Activated CD4-positive, alpha-beta T cell treated with anti-CD3 and anti-CD28 coated beads, Interleukin-2, amount 10 ng/mL, durations not matched to agents 24 days and 14 days (primary cell): ENCODE measurements around the gene ZNF277. TPM values are rescaled to one million over a fixed set of nuclear protein-coding genes. Genes with fewer than 3 reads are reported as not detected.

Source experiments
- DNase-seq: peaks from one replicate; pipeline ENCODE4 v3.0.0; 2022
- H3K27ac Mint-ChIP-seq: one replicate; pipeline ENCODE4 v1.8.0; 2022; ENCODE audit warnings: mild to moderate bottlenecking, mixed read lengths
- H3K27me3 Mint-ChIP-seq: one replicate; pipeline ENCODE4 v1.8.0; 2022; ENCODE audit warnings: mixed read lengths
- H3K36me3 Mint-ChIP-seq: one replicate; pipeline ENCODE4 v1.8.0; 2022; ENCODE audit warnings: low read depth, mild to moderate bottlenecking, mixed read lengths
- H3K4me1 Mint-ChIP-seq: one replicate; pipeline ENCODE4 v1.8.0; 2021; ENCODE audit warnings: mixed read lengths
- H3K4me3 Mint-ChIP-seq: one replicate; pipeline ENCODE4 v1.8.0; 2022; ENCODE audit warnings: mild to moderate bottlenecking, moderate library complexity, mixed read lengths
- H3K9me3 Mint-ChIP-seq: one replicate; pipeline ENCODE4 v1.8.0; 2021; ENCODE audit warnings: mixed read lengths
- intact Hi-C: fragments of 100-400 bp; cut with micrococcal nuclease; formaldehyde crosslinking; loops from one replicate; pipeline ENCODE4 v1.15.1; 2023
- total RNA-seq: library from RNA; stranded (reverse); gene quantifications from 2 replicates; pipeline ENCODE4 v1.2.3, GENCODE V29; 2022

ZNF277 gene
- total RNA-seq, 1 donor from 2014 or later = 13.7 TPM

- no peaks in the 10 kb centered on the region for H3K27me3 Mint-ChIP-seq
- H3K27ac Mint-ChIP-seq = no peak overlapping the region
- peaks cover 9% of the 10 kb centered on the region for H3K4me1 Mint-ChIP-seq
- H3K9me3 Mint-ChIP-seq = no peaks in the 10 kb centered on the region
- no peak for DNase-seq
- peaks cover 6% of the 10 kb centered on the region for H3K36me3 Mint-ChIP-seq
- intact Hi-C loops = no loop called here
- H3K4me3 Mint-ChIP-seq = no peak overlapping the region
Observed at GRCh38 chr7:112286250-112287086, 80.0 kb downstream of the ZNF277 start.

DNA sequence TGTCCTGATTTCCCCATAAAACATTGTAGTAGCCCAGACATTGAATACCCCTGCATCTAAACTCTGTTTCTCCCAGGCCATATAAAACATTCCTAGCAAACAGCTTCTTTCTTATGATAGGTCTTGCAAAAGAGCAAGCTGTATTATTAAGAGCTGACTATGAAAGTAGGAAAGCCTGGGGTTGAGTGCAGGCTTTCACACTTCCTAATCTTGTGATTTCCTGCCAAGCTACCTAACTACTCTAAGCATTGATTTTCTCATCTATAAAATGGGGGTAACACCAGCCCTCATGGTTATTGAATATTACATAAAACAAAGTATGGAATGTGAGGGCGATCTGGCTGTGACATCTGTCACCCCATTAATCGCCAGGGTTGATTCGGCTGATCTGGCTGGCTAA lies 81.8 kb downstream of the ZNF277 start:
- no peak overlapping the region for H3K4me3 Mint-ChIP-seq
- intact Hi-C loops = no loop called here
- H3K27ac Mint-ChIP-seq = no peak overlapping the region

DNA sequence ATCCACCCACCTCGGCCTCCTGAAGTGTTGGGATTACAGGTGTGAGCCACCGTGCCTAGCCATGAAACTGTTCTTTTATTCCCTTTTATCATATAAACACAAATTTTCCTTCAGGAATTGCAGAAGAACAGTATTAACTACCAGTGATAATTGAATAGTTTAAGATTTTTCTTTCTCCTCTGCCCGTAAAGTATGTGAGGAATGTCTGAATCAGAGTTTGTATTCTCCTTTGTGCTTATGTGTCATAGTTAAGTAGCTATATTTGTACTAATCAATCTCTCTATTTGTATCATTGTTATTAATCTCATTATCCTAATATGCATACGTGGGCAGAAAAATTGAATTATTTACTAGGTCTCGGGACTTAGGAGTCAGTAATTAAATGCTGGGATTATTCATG lies 83.6 kb downstream of the ZNF277 start:
- intact Hi-C loops = no loop called here
- Mint-ChIP-seq H3K36me3 (peaks cover 8% of the 10 kb centered on the region), H3K27me3 (no peaks in the 10 kb centered on the region), H3K9me3 (no peaks in the 10 kb centered on the region), H3K4me3 (no peak overlapping the region), H3K27ac (no peak overlapping the region), H3K4me1 (peaks cover 9% of the 10 kb centered on the region)
- DNase-seq = no peak

More for the DNA sequence above, 81.8 kb downstream of the ZNF277 start:
- no peaks in the 10 kb centered on the region for H3K27me3 Mint-ChIP-seq
- H3K9me3 Mint-ChIP-seq = no peaks in the 10 kb centered on the region
- H3K4me1 Mint-ChIP-seq = peaks cover 9% of the 10 kb centered on the region
- DNase-seq = no peak
- H3K36me3 Mint-ChIP-seq = peaks cover 8% of the 10 kb centered on the region

DNA sequence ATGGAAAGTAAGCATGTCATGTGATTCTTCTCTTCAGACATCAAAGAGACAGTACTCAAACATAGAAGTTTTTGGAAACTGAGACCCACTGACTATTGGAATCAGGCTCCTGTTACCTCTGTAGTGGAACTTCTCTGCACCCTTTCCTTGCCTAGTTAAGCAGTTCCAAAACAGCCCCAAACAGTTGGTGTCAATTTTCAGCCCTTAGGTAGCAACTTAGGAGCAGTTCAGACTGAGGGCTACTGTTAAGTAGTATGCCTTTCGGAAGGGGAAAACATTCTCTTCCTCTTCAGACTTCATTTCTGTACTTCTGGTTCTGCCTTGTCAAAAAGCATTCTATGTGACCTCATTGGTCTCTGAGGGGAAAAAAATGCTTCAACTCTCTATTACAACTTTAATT lies 85.7 kb downstream of the ZNF277 start:
- Mint-ChIP-seq H3K9me3 (no peaks in the 10 kb centered on the region), H3K27ac (no peak overlapping the region), H3K36me3 (peaks cover 4% of the 10 kb centered on the region), H3K4me3 (no peak overlapping the region), H3K4me1 (no peaks in the 10 kb centered on the region), H3K27me3 (no peaks in the 10 kb centered on the region)
- intact Hi-C loops = no loop called here
- DNase-seq = no peak

DNA sequence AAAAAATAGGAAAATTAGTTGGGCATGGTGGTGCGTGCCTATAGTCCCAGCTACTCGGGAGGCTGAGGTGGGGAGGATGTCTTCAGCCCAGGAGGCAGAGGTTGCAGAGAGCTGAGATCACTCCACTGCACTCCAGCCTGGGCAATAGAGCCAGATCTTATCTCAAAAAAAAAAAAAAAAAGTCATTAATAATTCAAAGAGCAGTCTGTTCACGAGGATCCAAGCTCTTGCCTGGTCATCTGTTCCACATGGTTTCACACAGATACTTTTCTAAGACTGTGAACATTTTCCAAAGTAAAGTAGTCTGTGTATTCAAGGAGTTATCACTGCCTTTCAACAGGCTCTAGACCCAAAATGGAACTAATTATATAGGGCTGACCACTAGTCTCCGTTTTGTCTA lies 86.9 kb downstream of the ZNF277 start:
- H3K4me1 Mint-ChIP-seq = no peaks in the 10 kb centered on the region
- H3K27me3 Mint-ChIP-seq = no peaks in the 10 kb centered on the region
- no peak for DNase-seq
- H3K36me3 Mint-ChIP-seq = peaks cover 4% of the 10 kb centered on the region
- intact Hi-C loops = no loop called here
- no peaks in the 10 kb centered on the region for H3K9me3 Mint-ChIP-seq
- no peak overlapping the region for H3K4me3 Mint-ChIP-seq
- no peak overlapping the region for H3K27ac Mint-ChIP-seq

DNA sequence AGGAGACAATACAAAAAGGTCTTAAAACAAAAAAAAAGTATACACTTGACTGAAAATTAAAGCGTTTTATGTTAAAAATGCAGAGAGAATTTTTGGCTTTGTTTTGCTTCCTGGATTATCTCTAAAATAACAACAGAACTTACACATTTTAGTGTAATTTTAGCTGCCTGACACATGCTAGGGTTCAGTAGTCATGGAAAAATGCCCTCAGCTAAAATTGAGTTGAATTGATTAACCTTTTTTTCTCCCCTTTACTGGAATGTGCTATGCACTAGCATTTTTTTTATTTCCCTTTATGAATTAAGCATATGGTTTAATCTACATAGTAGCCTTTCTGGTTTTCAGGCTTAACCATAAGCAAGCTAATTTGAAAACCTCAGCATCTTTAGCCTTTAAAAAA lies 89.9 kb downstream of the ZNF277 start:
- no peaks in the 10 kb centered on the region for H3K27me3 Mint-ChIP-seq
- intact Hi-C loops = no loop called here
- peaks cover 4% of the 10 kb centered on the region for H3K36me3 Mint-ChIP-seq
- no peaks in the 10 kb centered on the region for H3K4me1 Mint-ChIP-seq
- H3K9me3 Mint-ChIP-seq = no peaks in the 10 kb centered on the region
- no peak overlapping the region for H3K27ac Mint-ChIP-seq
- DNase-seq = no peak
- H3K4me3 Mint-ChIP-seq = no peak overlapping the region

DNA sequence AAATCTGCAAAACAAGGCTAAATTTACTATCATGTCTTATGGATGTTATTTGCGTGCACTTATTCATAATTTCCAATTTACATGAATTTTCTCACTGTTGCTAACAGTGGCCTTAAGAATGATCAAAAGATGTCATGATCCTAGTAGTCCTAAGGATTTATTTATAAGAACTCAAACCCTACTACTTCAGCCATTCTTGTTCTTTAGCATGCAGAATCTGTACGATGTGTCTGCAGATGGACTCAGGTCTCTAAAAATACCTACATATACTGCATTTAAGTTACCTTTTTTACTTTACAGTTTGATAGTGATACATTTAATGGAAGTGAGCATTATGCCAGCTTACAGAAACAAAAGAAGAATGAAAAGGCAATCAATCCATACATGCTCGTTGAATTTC lies 91.2 kb downstream of the ZNF277 start:
- Mint-ChIP-seq H3K9me3 (no peaks in the 10 kb centered on the region), H3K27ac (no peak overlapping the region), H3K4me1 (peaks cover 3% of the 10 kb centered on the region), H3K4me3 (no peak overlapping the region), H3K27me3 (no peaks in the 10 kb centered on the region), H3K36me3 (peaks cover 2% of the 10 kb centered on the region)
- intact Hi-C loops = no loop called here
- DNase-seq = no peak

- peaks cover 3% of the 10 kb centered on the region for H3K36me3 Mint-ChIP-seq
- H3K27me3 Mint-ChIP-seq = no peaks in the 10 kb centered on the region
- no peak overlapping the region for H3K27ac Mint-ChIP-seq
- no peak overlapping the region for H3K4me3 Mint-ChIP-seq
- H3K9me3 Mint-ChIP-seq = no peaks in the 10 kb centered on the region
- intact Hi-C loops = no loop called here
- DNase-seq = no peak
- H3K4me1 Mint-ChIP-seq = peaks cover 5% of the 10 kb centered on the region
Observed at GRCh38 chr7:112298543-112299100, 92.1 kb downstream of the ZNF277 start.

GRCh38 chr7:112300072-112300471 lies 93.6 kb downstream of the ZNF277 start:
- intact Hi-C loops = no loop called here
- Mint-ChIP-seq H3K36me3 (peaks cover 3% of the 10 kb centered on the region), H3K9me3 (no peaks in the 10 kb centered on the region), H3K4me1 (peaks cover 5% of the 10 kb centered on the region), H3K4me3 (no peak overlapping the region), H3K27ac (no peak overlapping the region), H3K27me3 (no peaks in the 10 kb centered on the region)
- no peak for DNase-seq

DNA sequence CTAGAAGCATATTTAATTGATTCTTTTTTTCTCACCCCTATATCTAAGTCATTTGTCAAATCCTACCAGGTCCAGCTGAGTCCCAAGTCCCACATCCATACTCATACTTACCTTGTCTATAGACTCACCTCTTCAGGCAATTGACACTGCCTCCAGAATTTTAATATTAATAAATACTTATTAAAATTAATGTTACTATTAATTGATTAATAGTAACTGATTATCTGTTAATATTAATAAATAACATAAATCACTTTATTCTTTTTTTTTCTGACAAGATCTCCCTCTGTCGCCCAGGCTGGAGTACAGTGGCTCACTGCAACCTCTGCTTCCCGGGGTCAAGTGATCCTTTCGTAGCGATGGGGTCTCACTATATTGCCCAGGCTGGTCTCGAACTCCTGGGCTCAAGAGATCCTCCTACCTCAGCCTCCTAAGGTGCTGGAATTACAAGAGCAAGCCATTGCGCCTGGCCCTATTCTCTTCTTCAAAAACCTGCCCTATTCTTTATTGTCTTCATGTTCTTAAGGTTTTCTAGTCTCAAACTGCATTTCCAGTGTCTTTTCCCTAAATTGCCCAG lies 94.4 kb downstream of the ZNF277 start:
- intact Hi-C loops = no loop called here
- no peaks in the 10 kb centered on the region for H3K27me3 Mint-ChIP-seq
- H3K4me1 Mint-ChIP-seq = peaks cover 5% of the 10 kb centered on the region
- no peak overlapping the region for H3K4me3 Mint-ChIP-seq
- no peak for DNase-seq
- peaks cover 3% of the 10 kb centered on the region for H3K36me3 Mint-ChIP-seq
- no peaks in the 10 kb centered on the region for H3K9me3 Mint-ChIP-seq
- H3K27ac Mint-ChIP-seq = no peak overlapping the region

GRCh38 chr7:112302566-112302965 lies 96.1 kb downstream of the ZNF277 start:
- H3K9me3 Mint-ChIP-seq = no peaks in the 10 kb centered on the region
- no peak overlapping the region for H3K4me3 Mint-ChIP-seq
- no peak overlapping the region for H3K27ac Mint-ChIP-seq
- intact Hi-C loops = no loop called here
- H3K4me1 Mint-ChIP-seq = peaks cover 5% of the 10 kb centered on the region
- H3K36me3 Mint-ChIP-seq = peaks cover 3% of the 10 kb centered on the region
- no peaks in the 10 kb centered on the region for H3K27me3 Mint-ChIP-seq
- DNase-seq = no peak

GRCh38 chr7:112306903-112307302 lies 100.4 kb downstream of the ZNF277 start:
- Mint-ChIP-seq H3K27me3 (no peaks in the 10 kb centered on the region), H3K4me1 (peaks cover 5% of the 10 kb centered on the region), H3K27ac (no peak overlapping the region), H3K9me3 (peaks cover 7% of the 10 kb centered on the region), H3K4me3 (no peak overlapping the region), H3K36me3 (peaks cover 10% of the 10 kb centered on the region)
- DNase-seq = no peak
- intact Hi-C loops = no loop called here

- H3K36me3 Mint-ChIP-seq = peaks cover 10% of the 10 kb centered on the region
- H3K9me3 Mint-ChIP-seq = peaks cover 7% of the 10 kb centered on the region
- intact Hi-C loops = no loop called here
- DNase-seq = no peak
- no peak overlapping the region for H3K4me3 Mint-ChIP-seq
- no peaks in the 10 kb centered on the region for H3K27me3 Mint-ChIP-seq
- H3K4me1 Mint-ChIP-seq = peaks cover 3% of the 10 kb centered on the region
- H3K27ac Mint-ChIP-seq = no peak overlapping the region
Observed at GRCh38 chr7:112307506-112307905, 101.0 kb downstream of the ZNF277 start.

GRCh38 chr7:112308974-112309373 lies 102.5 kb downstream of the ZNF277 start:
- Mint-ChIP-seq H3K9me3 (peaks cover 9% of the 10 kb centered on the region), H3K4me1 (no peaks in the 10 kb centered on the region), H3K36me3 (peaks cover 10% of the 10 kb centered on the region), H3K4me3 (no peak overlapping the region), H3K27me3 (no peaks in the 10 kb centered on the region), H3K27ac (no peak overlapping the region)
- no peak for DNase-seq
- intact Hi-C loops = no loop called here
